Retina (tissue), 1 donor: ENCODE measurements around the gene SLC1A3.

Experiments
- DNase-seq: peaks from one replicate; pipeline ENCODE4 v3.0.0-alpha.2; 2016

The SLC1A3 gene

GRCh38 chr5:36722900-36723299 lies 116.5 kb downstream of the SLC1A3 start:
- no peak for DNase-seq

GRCh38 chr5:36723912-36724311 lies 117.5 kb downstream of the SLC1A3 start:
- no peak for DNase-seq

GRCh38 chr5:36724467-36725332 lies 118.3 kb downstream of the SLC1A3 start:
- DNase-seq = no peak

DNA sequence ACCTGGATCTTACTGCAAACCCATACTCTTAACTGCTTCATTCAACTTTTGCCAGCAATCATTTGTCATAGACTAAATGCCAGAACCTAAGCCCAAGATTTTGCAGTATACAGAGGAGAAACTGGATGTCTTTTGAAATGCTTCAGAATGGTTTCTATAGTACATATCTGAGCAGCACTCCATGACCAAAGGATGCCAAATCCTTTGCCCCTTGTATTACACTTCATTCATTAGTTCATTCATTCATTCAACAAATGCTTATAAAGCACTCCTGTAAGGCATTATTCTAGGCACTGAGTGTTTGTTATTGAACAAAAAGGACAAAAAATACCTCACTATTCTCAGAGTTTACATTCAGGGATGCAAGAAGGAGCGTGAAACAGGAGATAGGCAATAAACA lies 119.9 kb downstream of the SLC1A3 start:
- no peak for DNase-seq

DNA sequence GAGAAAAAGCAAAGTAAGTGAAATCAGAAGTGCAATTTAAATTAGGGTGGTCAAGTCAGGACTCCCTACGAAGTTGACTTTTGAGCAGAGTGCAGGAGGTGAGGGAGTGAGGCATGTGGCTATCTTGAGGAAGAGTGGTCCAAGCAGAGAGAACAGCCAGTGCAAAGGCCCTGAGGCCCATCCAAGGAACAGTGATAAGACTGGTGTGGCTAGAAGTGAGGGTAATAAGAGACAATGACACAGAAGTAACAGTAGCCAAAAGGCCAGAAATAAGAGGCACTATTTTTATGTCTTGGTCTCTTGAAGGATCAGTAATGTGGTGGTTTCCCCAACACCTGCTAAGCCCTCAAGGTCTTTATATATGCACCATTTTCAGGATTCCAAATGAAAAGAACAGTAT lies 120.4 kb downstream of the SLC1A3 start:
- no peak for DNase-seq

DNA sequence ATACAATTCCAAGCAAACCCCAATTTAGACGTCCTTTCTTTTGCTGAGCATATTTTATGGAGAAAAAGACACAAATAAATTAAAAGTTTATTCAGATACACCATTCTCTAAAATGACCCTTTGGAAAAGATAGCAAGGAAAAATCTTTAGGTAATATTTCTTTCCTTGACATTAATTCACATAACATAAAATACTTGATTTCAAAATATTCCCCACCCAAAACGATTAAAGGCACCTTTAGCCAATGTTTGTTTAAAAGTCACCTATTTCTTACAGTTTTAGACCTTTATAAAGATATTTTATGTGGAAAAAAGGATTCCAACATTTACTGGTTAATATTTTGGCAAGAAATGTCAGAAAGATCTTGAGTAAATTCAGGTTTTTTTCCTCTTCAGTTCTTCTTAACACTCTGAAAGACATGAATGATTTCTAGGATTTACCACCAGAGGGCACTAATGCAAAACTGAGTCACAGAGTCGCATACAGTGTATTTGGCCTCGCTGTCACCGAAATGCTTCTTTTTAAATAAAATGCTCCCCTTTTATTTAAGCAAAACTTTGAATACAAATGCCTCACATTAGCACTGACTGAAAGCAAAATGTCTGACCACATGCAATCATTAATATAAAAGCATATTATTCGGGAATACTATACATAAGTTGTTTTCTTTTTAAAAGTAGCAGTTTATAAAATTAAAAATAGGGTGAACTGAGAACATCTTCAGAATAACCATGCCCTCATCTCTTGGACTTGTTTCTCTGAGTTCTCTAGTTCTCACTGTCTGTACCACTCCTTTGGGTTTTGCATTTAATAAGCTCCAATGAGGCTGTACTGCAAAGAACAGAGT lies 122.5 kb downstream of the SLC1A3 start:
- peak; percentile 40 for DNase-seq

GRCh38 chr5:36730537-36731216 lies 124.3 kb downstream of the SLC1A3 start:
- peak; percentile 83 for DNase-seq

DNA sequence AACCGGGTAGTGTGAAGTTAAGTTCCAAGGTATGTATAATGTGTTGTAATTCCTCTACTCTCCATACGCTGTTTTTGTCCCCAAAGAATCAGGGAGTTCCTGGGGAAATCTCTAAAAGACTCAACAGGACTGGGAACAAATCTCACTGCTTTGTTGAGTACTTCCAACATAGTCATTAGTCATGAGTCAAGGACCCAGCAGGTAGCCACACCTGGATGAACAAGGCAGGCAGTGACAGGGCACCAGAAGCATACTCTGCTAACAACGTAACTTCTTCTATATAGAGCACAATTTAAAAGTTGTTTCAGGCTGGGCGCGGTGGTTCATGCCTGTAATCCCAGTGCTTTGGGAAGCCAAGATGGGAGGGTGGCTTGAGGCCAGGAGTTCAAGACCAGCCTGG lies 126.8 kb downstream of the SLC1A3 start:
- no peak for DNase-seq

DNA sequence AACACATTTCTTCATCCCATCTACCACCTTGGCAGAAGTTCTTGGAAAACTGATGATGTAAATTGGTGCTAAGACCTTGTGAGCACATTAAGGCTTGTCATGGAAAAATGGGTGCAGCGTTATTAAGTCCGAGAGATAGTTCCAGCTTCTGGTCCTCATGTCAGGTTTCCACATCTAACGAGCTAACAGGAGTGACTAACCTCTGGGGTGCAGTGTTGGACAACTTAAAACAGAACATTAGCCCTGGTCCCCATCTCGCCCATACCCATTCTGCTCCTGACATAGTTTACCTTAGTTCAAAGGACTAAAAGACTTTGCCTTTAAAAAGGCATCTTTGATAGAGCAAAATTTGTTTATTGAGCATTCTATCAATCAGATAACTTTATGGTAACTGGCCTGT lies 128.0 kb downstream of the SLC1A3 start:
- no peak for DNase-seq

GRCh38 chr5:36735891-36736290 lies 129.5 kb downstream of the SLC1A3 start:
- no peak for DNase-seq
